PC-3 (cell line): ENCODE results near the gene HSPA1A. TPM values are rescaled to one million over a fixed set of nuclear protein-coding genes. Genes with fewer than 3 reads are reported as not detected.

Experiments used
- ATAC-seq: fragments of 200-7000 bp; cut with Tn5 transposase; 2 replicates; pipeline ENCODE4 v1.9.1; 2020; ENCODE audit warnings: mild to moderate bottlenecking, moderate library complexity
- BruUV-seq: library from RNA; stranded (reverse); fragments of 400-500 nt; replicated peaks from 2 replicates; lab custom pipeline; 2021; lab: Mats Ljungman, UMichigan
- CTCF ChIA-PET: fragments of 300-600 bp; sonication (Branson Sonifier 250); formaldehyde crosslinking; loops from one replicate; lab custom pipeline; 2022; ENCODE audit warnings: antibody characterized with exemption; lab: Charles Lee
- POLR2A ChIA-PET: fragments of 300-600 bp; sonication (Branson Sonifier 250); formaldehyde crosslinking; loops from one replicate; lab custom pipeline; 2022; ENCODE audit warnings: antibody characterized with exemption; ENCODE audit not compliant: unreplicated experiment; lab: Charles Lee
- DNase-seq: peaks from one replicate; pipeline ENCODE4 v3.0.0-alpha.2; 2015
- H2AFZ ChIP-seq: fragments of 300-600 bp; sonication (generic); 2 replicates; pipeline ENCODE4 v1.6.0; 2016; ENCODE audit warnings: antibody characterized with exemption, low read length
- H3F3A ChIP-seq: fragments of 300-600 bp; sonication (generic); one replicate; pipeline ENCODE4 v1.6.0; 2017; ENCODE audit warnings: antibody characterized with exemption, low read length, control low read depth, mild to moderate bottlenecking; ENCODE audit not compliant: unreplicated experiment
- H3K27ac ChIP-seq: fragments of 300-600 bp; sonication (generic); 2 replicates; pipeline ENCODE4 v1.5.1; 2016; ENCODE audit warnings: mild to moderate bottlenecking, low read length
- H3K27me3 ChIP-seq: fragments of 300-600 bp; sonication (generic); 2 replicates; pipeline ENCODE4 v1.6.1; 2016; ENCODE audit warnings: low read length, mixed read lengths
- H3K36me3 ChIP-seq: fragments of 300-600 bp; sonication (generic); 2 replicates; pipeline ENCODE4 v1.6.1; 2016; ENCODE audit warnings: low read depth, mixed run types, low read length, mixed read lengths
- H3K4me1 ChIP-seq: fragments of 300-600 bp; sonication (generic); 2 replicates; pipeline ENCODE4 v1.5.1; 2016; ENCODE audit warnings: low read length; ENCODE audit not compliant: insufficient read depth
- H3K4me2 ChIP-seq: fragments of 300-600 bp; sonication (generic); 2 replicates; pipeline ENCODE4 v1.6.0; 2016; ENCODE audit warnings: low read length
- H3K4me3 ChIP-seq: fragments of 300-600 bp; sonication (generic); 2 replicates; pipeline ENCODE4 v1.5.1; 2016; ENCODE audit warnings: mild to moderate bottlenecking, low read length, mixed read lengths
- H3K79me2 ChIP-seq: fragments of 300-600 bp; sonication (generic); 2 replicates; pipeline ENCODE4 v1.6.1; 2017; ENCODE audit warnings: low read length, mixed read lengths
- H3K9ac ChIP-seq: fragments of 300-600 bp; sonication (generic); 2 replicates; pipeline ENCODE4 v1.6.0; 2016; ENCODE audit warnings: mild to moderate bottlenecking, low read length
- H3K9me2 ChIP-seq: fragments of 300-600 bp; sonication (generic); replicated peaks from 2 replicates; pipeline ENCODE4 v1.6.1; 2016; ENCODE audit warnings: mixed run types, low read length, mixed read lengths
- H3K9me3 ChIP-seq: fragments of 300-600 bp; sonication (generic); 2 replicates; pipeline ENCODE4 v1.6.1; 2016; ENCODE audit warnings: low read length, mixed read lengths
- H4K20me1 ChIP-seq: fragments of 300-600 bp; sonication (generic); 2 replicates; pipeline ENCODE4 v1.6.1; 2016; ENCODE audit warnings: low read length, mixed read lengths
- EZH2 ChIP-seq: fragments of 300-600 bp; sonication (generic); IDR thresholded peaks from one replicate; pipeline ENCODE4 v1.6.1; 2017; ENCODE audit warnings: antibody characterized with exemption, mild to moderate bottlenecking, low read length; ENCODE audit not compliant: unreplicated experiment
- EZH2phosphoT487 ChIP-seq: fragments of 300-600 bp; sonication (generic); IDR thresholded peaks from 2 replicates; pipeline ENCODE4 v1.6.1; 2018; ENCODE audit warnings: mild to moderate bottlenecking, antibody characterized with exemption, low read length, borderline replicate concordance
- intact Hi-C: fragments of 100-400 bp; cut with micrococcal nuclease; formaldehyde crosslinking; loops from 2 replicates; pipeline ENCODE4 v1.9.0; 2023
- total RNA-seq: library from RNA; depleted of rRNA; stranded (reverse); fragments of >200 nt; gene quantifications from 2 replicates; pipeline ENCODE4 v1.2.3, GENCODE V29; 2014
- TF ChIP-seq, protein P1 (sequence below): fragments of 300-600 bp; sonication (generic); conservative IDR thresholded peaks from 2 replicates; pipeline ENCODE4 v1.5.1; 2017; ENCODE audit warnings: antibody characterized with exemption, low read depth, mild to moderate bottlenecking, low read length

HSPA1A gene
- total RNA-seq, 1 experiment from 2014 or later = 269 TPM

DNA sequence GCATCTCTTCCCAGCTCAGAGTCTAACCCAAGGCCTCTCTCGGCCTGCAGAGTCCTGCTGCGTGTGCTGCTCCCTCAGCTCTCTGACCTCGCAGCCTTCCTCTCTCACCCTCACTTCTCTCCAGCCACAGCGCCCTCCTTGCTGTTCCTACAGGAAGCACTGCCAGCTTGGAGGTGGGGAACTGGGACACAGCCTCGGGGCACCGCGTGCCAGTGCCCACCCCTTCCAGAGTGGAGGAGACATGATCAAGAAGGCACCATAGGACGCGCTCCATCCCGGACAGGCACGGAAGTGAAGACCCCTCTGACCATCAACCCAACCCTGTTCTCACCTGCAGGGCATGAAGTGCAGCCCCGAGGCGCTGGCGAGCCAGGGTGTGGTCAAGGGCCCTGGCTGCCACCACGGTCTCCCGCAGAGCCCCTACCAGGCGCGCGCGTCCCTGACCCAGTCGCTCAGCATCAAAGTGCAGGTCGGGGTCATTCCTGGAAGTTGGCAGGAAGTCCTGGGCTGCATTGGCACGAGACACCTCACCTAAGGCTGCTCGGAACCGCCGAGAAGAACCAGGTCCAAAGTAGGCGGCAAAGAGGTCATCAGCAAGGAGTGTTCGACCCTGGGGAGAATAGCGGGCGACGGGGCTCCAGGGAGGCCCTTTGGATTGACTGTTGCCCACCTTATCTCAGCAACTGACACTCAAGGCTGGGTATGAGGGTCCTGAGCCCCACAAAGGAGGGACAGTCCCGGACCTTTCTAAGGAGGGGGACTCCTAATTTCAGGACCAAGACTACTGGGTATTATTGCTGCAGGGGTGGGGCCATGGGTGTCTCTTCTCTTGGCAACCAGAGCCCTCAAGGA lies 39.5 kb upstream of the HSPA1A start:
- no TSS peak for BruUV-seq
- H3K4me1 ChIP-seq = peaks cover 29% of the 10 kb centered on the region
- peak overlapping the region; percentile 69 for H3K27ac ChIP-seq
- H3F3A ChIP-seq = peaks cover 3% of the 10 kb centered on the region
- H3K9ac ChIP-seq = no peak overlapping the region
- no peak overlapping the region for H3K4me3 ChIP-seq
- no peaks in the 10 kb centered on the region for H3K27me3 ChIP-seq
- no peaks in the 10 kb centered on the region for H3K9me2 ChIP-seq
- no peaks in the 10 kb centered on the region for H4K20me1 ChIP-seq
- TF ChIP-seq EZH2phosphoT487 = no peak
- TF ChIP-seq EZH2 = no peak
- TF ChIP-seq, protein P1, sequence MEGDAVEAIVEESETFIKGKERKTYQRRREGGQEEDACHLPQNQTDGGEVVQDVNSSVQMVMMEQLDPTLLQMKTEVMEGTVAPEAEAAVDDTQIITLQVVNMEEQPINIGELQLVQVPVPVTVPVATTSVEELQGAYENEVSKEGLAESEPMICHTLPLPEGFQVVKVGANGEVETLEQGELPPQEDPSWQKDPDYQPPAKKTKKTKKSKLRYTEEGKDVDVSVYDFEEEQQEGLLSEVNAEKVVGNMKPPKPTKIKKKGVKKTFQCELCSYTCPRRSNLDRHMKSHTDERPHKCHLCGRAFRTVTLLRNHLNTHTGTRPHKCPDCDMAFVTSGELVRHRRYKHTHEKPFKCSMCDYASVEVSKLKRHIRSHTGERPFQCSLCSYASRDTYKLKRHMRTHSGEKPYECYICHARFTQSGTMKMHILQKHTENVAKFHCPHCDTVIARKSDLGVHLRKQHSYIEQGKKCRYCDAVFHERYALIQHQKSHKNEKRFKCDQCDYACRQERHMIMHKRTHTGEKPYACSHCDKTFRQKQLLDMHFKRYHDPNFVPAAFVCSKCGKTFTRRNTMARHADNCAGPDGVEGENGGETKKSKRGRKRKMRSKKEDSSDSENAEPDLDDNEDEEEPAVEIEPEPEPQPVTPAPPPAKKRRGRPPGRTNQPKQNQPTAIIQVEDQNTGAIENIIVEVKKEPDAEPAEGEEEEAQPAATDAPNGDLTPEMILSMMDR = no peak
- ChIA-PET POLR2A (no interaction called here), CTCF (interaction anchor here (0.9 kb wide), 1 partner anchor 51 kb away, joined by 3 read pairs; no protein-coding TSS in a partner anchor)
- no peaks in the 10 kb centered on the region for H3K9me3 ChIP-seq
- peak overlapping the region; percentile 79 for H3K4me2 ChIP-seq
- no peak overlapping the region for H2AFZ ChIP-seq
- ATAC-seq = no peak
- H3K36me3 ChIP-seq = peaks cover 24% of the 10 kb centered on the region; the same call in 1 of the 2 replicates
- no peak for DNase-seq
- intact Hi-C loops = no loop called here
- no peaks in the 10 kb centered on the region for H3K79me2 ChIP-seq

DNA sequence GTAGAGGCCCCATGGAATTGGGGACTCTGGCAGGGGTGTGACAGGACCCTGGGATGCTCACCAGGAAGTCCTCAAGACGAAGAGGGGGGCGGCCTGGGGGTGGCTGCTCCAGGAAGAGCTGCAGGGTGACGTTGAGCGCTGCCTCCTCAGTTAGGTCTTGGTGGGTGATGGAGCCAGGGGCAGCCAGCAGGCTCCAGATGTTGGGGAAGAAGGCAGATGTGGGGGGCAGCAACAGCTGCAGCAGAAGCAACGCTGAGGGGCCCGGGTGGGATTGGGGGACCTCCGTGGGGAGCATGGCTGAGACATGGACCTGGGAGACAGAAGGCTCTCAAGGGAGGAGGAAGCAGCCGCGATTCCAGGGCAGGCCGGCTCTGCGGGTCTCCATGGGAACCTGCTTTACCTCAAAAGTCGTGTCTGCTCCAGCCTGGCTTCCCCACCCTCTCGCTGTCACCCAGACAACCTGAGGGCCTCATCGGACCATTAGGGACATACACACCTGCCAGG lies 38.8 kb upstream of the HSPA1A start:
- H3K9ac ChIP-seq = peak overlapping the region; percentile 50

More for the DNA sequence above, 38.8 kb upstream of the HSPA1A start:
- H3K27ac ChIP-seq = peak overlapping the region; percentile 69
- no TSS peak for BruUV-seq
- peak overlapping the region; percentile 79 for H3K4me2 ChIP-seq
- H3K27me3 ChIP-seq = no peaks in the 10 kb centered on the region
- no peaks in the 10 kb centered on the region for H3K9me3 ChIP-seq
- H4K20me1 ChIP-seq = no peaks in the 10 kb centered on the region
- intact Hi-C loops = no loop called here
- H3K79me2 ChIP-seq = no peaks in the 10 kb centered on the region
- H3K4me1 ChIP-seq = peaks cover 29% of the 10 kb centered on the region
- DNase-seq (peak; percentile 20), ATAC-seq (peak; percentile 20)
- H2AFZ ChIP-seq = no peak overlapping the region
- TF ChIP-seq EZH2 (no peak), EZH2phosphoT487 (no peak)
- TF ChIP-seq, protein P1 = no peak
- peaks cover 3% of the 10 kb centered on the region for H3F3A ChIP-seq
- H3K36me3 ChIP-seq = peaks cover 30% of the 10 kb centered on the region; the same call in 1 of the 2 replicates
- H3K9me2 ChIP-seq = no peaks in the 10 kb centered on the region
- peak overlapping the region; percentile 43 for H3K4me3 ChIP-seq
- ChIA-PET POLR2A (no interaction called here), CTCF (interaction anchor here (0.6 kb wide), 1 partner anchor 12 kb away, joined by 4 read pairs; no protein-coding TSS in a partner anchor)
